IPS DF 6.9 (cell line): Measurements from ENCODE around the gene RIT1.
"Not testable (repeated sequence)": the region's sequence is repeated elsewhere in the genome, so short reads cannot be mapped to it uniquely, and the experiment has no call there.

Experiments used
- DNase-seq: peaks from one replicate; pipeline ENCODE4 v3.0.0-alpha.2; 2013; ENCODE audit warnings: low read depth, low spot score
- H3K27ac ChIP-seq: one replicate; pipeline ENCODE4 v1.5.1; 2013; ENCODE audit warnings: low read length, control low read depth
- H3K27me3 ChIP-seq: 2 replicates; pipeline ENCODE4 v1.6.1; 2013; ENCODE audit warnings: mild to moderate bottlenecking, low read length; ENCODE audit not compliant: control insufficient read depth, insufficient read depth
- H3K36me3 ChIP-seq: 2 replicates; pipeline ENCODE4 v1.6.1; 2013; ENCODE audit warnings: low read length; ENCODE audit not compliant: control insufficient read depth, insufficient read depth
- H3K4me1 ChIP-seq: 2 replicates; pipeline ENCODE4 v1.6.1; 2013; ENCODE audit warnings: low read length; ENCODE audit not compliant: control insufficient read depth, insufficient read depth
- H3K4me3 ChIP-seq: 2 replicates; pipeline ENCODE4 v1.5.1; 2013; ENCODE audit warnings: mild to moderate bottlenecking, low read length
- H3K9me3 ChIP-seq: 2 replicates; pipeline ENCODE4 v1.6.1; 2013; ENCODE audit warnings: low read length, inconsistent platforms; ENCODE audit not compliant: control insufficient read depth, insufficient read depth
- WGBS: extraction: QIAGEN DNeasy Blood & Tissue Kit; methylation state at CpG from one replicate; pipeline ENCODE4 v1.1.7; 2013; ENCODE audit warnings: mixed read lengths, missing lambda C conversion rate; ENCODE audit not compliant: insufficient read length, insufficient coverage; 5-methylcytosine and 5-hydroxymethylcytosine counted together

Gene RIT1

DNA sequence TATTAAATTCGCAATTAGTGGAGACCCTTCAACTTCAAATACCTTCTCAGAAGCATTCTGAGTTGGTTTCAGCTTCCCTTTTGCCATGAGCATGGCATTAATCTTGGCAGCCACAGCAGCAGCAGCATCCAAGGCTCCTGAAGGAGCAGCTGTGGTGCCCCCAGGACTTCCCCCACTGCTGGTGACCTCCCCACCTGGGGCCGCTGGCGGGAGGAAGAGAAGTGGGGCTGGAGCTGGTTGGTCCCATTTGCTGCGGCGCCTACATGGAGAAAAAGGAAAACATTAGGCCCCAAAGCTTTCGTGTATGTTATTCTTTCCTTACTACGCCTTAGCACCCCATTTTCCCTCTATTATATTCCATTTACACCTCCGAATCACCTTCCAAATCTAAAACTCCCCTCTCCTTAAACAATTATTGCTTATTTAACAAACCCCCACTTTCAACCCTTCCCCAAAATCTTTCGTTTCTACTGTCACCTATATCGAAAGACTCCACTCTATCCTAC, 22.5 kb upstream of the RIT1 start:
- WGBS, result 100% methylated on average over 4 of the region's 10 CpGs
- no peak for DNase-seq
- peaks cover 5% of the 10 kb centered on the region; the same call in 1 of the 2 replicates for H3K36me3 ChIP-seq
- no peak overlapping the region for H3K27ac ChIP-seq
- no peaks in the 10 kb centered on the region for H3K4me1 ChIP-seq
- peak overlapping the region; percentile 95 for H3K4me3 ChIP-seq
- H3K27me3 ChIP-seq, result no peaks in the 10 kb centered on the region
- no peaks in the 10 kb centered on the region for H3K9me3 ChIP-seq

DNA sequence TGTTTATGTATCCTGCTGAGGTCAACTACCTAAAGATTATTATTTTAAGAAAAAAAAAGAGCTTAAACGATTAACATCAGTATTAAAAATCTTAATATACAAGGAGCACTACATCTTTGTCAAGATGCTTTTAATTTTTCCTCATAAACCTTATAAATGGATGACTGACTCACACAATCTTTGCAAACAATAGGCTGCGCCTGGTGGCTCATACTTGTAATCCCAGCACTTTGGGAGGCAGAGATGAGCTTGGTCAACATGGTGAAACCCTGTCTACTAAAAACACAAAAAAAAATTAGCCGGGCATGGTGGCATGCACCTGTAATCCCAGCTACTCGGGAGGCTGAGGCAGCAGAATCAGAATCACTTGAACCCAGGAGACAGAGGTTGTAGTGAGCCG, 21.3 kb upstream of the RIT1 start:
- H3K27ac ChIP-seq, result no peak overlapping the region
- H3K4me1 ChIP-seq, result no peaks in the 10 kb centered on the region
- DNase-seq, result no peak
- H3K36me3 ChIP-seq, result peaks cover 9% of the 10 kb centered on the region; the same call in 1 of the 2 replicates
- no CpG with 5 or more reads among the region's 5 CpGs for WGBS
- H3K4me3 ChIP-seq, result no peak overlapping the region
- no peaks in the 10 kb centered on the region for H3K27me3 ChIP-seq
- H3K9me3 ChIP-seq, result no peaks in the 10 kb centered on the region

DNA sequence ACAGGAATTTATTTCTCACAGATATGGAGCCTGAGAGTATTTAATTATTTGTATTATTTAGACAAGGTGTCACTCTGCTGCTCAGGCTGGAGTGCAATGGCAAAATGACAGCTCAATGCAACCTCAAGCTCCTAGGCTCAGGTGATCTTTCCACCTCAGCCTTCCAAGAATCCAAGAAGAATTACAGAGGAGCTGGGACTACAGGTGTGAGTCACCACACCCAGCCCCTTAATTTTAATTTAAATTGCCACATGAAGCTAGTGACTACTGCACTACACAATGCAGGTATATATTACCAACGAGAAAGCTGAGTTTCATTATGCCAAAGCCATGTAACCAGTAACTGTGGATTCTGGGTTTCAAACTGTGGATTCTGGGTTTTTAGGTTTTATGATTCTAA, 20.9 kb upstream of the RIT1 start:
- no peaks in the 10 kb centered on the region for H3K4me1 ChIP-seq
- no peak overlapping the region for H3K27ac ChIP-seq
- no peak overlapping the region for H3K4me3 ChIP-seq
- peaks cover 12% of the 10 kb centered on the region; the same call in 1 of the 2 replicates for H3K36me3 ChIP-seq
- no peaks in the 10 kb centered on the region for H3K27me3 ChIP-seq
- no peak for DNase-seq
- H3K9me3 ChIP-seq, result no peaks in the 10 kb centered on the region
- WGBS, result no CpG with 5 or more reads among the region's 1 CpG

DNA sequence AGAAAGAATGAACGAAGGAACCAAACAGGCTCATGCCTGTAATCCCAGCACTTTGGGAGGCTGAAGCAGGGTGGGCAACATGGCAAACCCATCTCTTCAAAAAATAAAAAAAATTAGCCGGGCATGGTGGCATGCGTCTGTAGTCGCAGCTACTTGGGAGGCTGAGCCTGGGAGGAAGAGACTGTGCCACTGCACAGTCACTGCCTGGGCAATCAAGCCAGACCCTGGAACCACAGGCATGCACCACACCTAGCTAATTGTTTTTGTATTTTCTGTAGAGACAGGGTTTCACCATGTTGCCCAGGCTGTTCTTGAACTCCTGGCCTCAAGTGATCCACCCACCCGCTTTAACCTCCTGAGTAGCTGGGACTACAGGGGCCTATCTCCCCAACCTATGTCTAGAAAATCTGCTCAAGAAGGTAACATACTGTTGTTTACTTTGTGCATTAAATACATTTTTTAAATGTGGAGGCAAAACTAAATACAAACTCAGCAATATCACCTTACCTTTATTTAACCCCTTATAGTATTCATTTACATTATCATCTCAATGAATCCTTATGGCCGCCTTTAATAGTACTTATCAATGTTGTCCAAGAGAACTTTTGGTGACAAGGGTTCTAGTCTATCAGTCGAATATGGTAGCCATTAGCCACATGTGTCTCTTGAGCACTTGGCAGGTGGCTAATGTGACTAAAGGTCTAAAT, 20.3 kb upstream of the RIT1 start:
- H3K4me1 ChIP-seq, result no peaks in the 10 kb centered on the region
- no peak overlapping the region for H3K27ac ChIP-seq
- peaks cover 18% of the 10 kb centered on the region for H3K36me3 ChIP-seq
- DNase-seq, result no peak
- H3K27me3 ChIP-seq, result no peaks in the 10 kb centered on the region
- no peak overlapping the region for H3K4me3 ChIP-seq
- H3K9me3 ChIP-seq, result no peaks in the 10 kb centered on the region
- whole genome bisulfite sequencing, result 100% methylated on average over 1 of the region's 7 CpGs

DNA sequence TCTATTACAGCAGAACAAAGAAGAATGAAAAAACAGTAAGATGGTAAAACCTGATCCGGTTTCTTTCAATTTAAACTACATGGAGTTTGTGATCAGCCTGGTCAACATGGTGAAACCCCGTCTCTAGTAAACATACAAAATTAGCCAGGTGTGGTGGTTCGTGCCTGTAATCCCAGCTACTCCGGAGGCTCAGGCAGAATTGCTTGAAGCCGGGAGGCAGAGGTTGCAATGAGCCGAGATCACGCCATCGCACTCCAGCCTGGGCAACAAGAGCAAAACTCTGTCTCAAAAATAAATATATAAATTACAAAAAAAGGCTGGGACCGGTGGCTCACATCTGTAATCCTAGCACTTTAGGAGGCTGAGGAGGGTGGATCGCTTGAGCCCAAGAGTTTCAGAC, 19.6 kb upstream of the RIT1 start:
- H3K27ac ChIP-seq, H3K27me3 ChIP-seq, H3K9me3 ChIP-seq, H3K4me1 ChIP-seq, DNase-seq, H3K4me3 ChIP-seq: not testable (repeated sequence)
- WGBS, result no CpG with 5 or more reads among the region's 10 CpGs
- peaks cover 23% of the 10 kb centered on the region for H3K36me3 ChIP-seq

DNA sequence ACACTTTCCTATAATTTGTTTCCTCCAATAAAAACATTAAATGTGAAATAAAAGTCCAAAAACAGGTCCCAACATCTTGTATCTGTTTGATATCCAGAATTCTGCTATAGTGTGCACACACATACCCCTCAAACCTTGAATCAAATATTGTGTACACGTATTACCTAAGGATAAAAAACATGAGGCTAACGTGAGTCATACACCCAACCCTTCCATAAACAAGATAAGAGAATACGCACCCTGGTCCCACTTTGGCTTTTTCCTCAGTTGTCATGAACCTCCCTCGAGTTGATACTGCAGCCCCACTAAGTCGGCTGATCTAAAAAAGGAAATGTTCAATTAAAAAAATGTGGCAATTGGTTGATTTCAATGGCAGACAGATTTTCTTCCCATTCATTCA, 17.9 kb upstream of the RIT1 start:
- H3K27me3 ChIP-seq, result no peaks in the 10 kb centered on the region
- no peaks in the 10 kb centered on the region for H3K4me1 ChIP-seq
- peaks cover 29% of the 10 kb centered on the region for H3K36me3 ChIP-seq
- H3K27ac ChIP-seq, result no peak overlapping the region
- H3K4me3 ChIP-seq, result no peak overlapping the region
- DNase-seq, result no peak
- H3K9me3 ChIP-seq, result no peaks in the 10 kb centered on the region
- no CpG with 5 or more reads among the region's 5 CpGs for WGBS

DNA sequence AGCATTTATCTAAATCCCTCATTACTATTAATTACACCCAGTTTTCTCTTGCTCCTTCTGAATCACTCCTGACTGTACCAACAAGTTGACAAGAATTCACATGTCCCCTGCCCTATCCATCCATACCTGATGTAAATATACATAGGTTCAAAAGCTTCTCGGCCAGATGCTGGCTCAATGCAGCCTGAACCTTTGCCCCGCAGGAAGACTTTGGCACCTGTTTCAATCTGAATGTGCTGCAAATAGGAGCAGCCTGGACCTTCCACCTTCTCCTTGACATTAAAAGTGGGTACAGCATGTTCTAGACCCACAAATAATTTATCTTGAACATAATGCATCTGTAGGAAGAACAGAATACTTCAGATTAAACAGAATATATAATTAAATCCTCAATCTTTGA, 14.4 kb upstream of the RIT1 start:
- no peaks in the 10 kb centered on the region for H3K27me3 ChIP-seq
- H3K27ac ChIP-seq, result no peak overlapping the region
- DNase-seq, result no peak
- no CpG with 5 or more reads among the region's 2 CpGs for whole genome bisulfite sequencing
- H3K4me1 ChIP-seq, result no peaks in the 10 kb centered on the region
- no peak overlapping the region for H3K4me3 ChIP-seq
- no peaks in the 10 kb centered on the region for H3K9me3 ChIP-seq
- H3K36me3 ChIP-seq, result peaks cover 43% of the 10 kb centered on the region

DNA sequence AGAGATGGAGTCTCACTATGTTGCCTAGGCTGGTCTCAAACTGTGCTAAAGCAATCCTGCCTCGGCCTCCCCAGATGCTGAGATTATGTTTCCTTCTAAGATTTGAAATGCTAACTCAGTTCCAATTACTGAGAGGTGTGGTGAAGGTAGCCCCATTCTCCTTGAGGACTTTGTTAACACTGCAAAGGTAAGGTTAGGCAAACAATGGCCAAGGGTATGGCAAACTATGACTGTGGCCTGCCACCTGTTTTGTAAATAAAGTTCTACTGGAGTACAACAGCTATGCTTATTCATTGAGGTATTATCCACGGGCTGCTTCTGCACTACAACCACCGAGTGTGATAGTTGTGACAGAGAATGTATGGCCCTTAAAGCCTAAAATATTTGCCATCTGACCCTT, 9.6 kb upstream of the RIT1 start:
- Histone ChIP-seq H3K27me3 (no peaks in the 10 kb centered on the region), H3K4me3 (no peak overlapping the region), H3K36me3 (peaks cover 34% of the 10 kb centered on the region; the same call in 1 of the 2 replicates), H3K4me1 (no peaks in the 10 kb centered on the region), H3K27ac (no peak overlapping the region), H3K9me3 (no peaks in the 10 kb centered on the region)
- DNase-seq, result no peak
- no CpG with 5 or more reads among the region's 3 CpGs for WGBS

DNA sequence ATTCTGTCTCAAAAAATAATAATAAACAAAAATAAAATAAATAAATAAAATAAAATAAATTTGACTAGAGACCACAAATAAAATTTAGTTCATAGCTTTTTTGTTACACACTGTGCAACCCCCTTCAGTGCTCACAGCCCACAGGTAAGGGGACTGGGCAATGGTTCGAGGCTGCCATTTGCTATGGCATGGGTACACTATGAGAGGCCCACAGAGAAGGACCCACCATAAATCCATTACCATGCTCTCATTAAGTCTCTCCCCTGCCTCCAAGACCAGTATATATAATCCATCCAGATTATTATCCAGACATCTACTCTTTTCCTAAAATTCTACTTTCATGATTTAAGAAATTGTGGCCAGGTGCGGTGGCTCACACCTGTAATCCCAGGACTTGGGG, 8.7 kb upstream of the RIT1 start:
- Histone ChIP-seq H3K4me3 (no peak overlapping the region), H3K9me3 (no peaks in the 10 kb centered on the region), H3K27me3 (no peaks in the 10 kb centered on the region), H3K36me3 (peaks cover 34% of the 10 kb centered on the region), H3K4me1 (no peaks in the 10 kb centered on the region), H3K27ac (no peak overlapping the region)
- WGBS, result no CpG with 5 or more reads among the region's 2 CpGs
- DNase-seq, result no peak

DNA sequence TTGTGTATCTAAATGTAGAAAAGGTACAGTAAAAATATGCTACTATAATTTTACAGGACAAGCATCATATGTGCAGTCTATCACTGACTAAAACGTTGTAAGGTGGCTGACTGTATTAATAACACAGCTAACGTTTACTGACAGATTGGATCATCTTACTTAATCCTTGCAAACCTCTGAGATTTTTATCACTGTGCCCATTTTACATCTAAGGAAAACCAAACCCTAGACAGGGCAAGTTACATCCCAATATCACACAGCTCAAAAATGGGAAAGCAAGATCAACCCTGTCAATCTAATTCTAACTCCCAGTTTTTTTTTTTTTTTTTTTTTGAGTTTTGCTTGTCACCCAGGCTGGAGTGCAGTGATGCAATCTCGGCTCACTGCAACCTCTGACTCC, 7.5 kb upstream of the RIT1 start:
- WGBS, result no CpG with 5 or more reads among the region's 3 CpGs
- Histone ChIP-seq H3K27ac (no peak overlapping the region), H3K4me1 (no peaks in the 10 kb centered on the region), H3K4me3 (no peak overlapping the region), H3K9me3 (no peaks in the 10 kb centered on the region), H3K27me3 (no peaks in the 10 kb centered on the region), H3K36me3 (peaks cover 37% of the 10 kb centered on the region)
- no peak for DNase-seq
